ENCODE data around the gene TSC1. TPM values are rescaled to one million over a fixed set of nuclear protein-coding genes. Genes with fewer than 3 reads are reported as not detected.

TSC1 gene
- total RNA-seq, 1 experiment from 2014 or later, result 18.3 TPM

GRCh38 chr9:132939169-132939568 is 5.2 kb downstream of the TSC1 start:
- no peak for DNase-seq (ENCODE audit: low read depth)

DNA sequence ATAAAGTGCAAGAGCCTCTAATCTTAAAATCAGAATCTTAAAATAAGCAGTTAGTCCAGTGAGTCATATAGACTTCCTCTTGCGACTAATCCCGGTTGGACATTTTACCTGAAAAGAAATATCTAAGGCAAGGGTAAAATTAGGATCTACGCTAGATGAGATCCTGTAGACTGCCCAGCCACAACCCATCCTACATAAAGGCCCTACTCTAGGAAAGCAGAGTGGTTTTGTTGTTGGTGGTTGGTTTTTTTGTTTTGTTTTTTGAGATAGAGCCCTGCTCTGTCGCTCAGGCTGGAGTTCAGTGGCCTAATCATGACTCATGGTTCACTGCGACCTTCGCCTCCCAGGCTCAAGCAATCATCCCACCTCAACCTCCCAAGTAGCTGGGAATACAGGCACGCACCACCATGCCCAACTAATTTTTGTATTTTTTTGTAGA is 6.9 kb downstream of the TSC1 start:
- DNase-seq (ENCODE audit: low read depth), result peak; percentile 26

GRCh38 chr9:132935026-132935425 is 9.4 kb downstream of the TSC1 start:
- DNase-seq (ENCODE audit: low read depth), result no peak

DNA sequence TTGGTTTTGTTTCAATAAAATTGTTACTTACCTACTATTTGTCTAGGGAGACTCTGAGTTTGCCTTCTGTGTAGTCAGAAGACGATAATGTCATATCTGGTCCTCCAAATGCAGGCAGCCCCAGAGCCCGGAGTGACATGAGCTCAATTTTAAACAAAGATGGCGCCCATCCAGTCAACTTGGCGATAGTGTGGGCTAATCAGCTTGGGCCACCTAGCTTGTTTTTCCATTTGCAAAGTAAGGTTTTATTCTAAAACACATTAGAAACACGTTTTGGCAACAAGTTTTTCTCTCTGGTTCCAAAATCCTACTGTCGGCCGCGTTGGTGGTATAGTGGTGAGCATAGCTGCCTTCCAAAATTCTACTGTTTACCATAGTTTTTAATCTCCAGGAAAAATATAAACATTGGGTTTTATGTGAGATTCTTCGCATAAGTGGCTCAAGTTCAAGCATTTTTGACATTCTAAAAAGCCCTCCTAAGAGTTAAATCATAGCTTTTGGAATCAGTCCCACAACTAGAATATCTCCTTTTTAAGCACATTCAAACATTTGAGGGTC is 13.2 kb downstream of the TSC1 start:
- no peak for DNase-seq (ENCODE audit: low read depth)

DNA sequence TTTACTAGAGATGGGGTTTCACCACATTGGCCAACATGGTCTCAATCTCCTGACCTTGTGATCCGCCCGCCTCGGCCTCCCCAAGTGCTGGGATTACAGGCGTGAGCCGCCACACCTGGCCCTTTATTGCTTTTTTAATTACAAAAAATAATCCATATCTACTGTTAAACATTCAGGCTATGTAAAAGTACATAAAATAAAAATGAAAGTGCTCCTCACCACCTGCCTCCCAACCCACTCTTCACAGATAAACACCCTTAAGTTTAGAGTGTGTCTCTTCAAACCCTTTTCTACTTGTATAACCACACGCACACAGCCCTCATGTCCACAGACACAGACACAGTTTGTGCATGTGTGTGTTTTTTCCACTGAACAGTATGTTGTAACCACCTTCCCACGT is 16.7 kb downstream of the TSC1 start:
- no peak for DNase-seq (ENCODE audit: low read depth)

DNA sequence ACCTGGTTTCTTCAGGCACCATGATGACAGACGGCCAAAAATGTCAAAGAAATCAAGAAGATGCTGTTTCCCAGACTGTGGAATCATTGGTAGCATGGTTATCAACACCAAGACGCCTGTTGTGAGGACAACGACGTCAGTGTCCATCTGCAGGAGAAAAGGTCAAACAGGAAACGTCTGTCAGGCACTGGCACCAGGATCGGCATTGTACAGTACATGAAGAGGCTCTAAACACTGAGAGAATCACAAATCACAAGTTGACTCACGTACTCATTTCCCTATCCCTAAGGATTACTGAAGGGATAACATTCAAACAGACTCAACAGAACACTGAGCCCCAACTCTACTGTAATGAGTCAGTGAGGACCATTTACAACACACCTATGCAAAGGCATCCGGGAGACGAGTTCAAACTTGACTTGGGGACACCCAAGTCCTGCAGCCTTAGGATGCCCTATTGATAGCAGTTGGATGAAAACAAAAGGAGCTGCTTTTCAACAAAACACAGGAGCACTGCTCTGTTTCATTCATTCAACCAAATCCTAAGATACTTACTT is 21.0 kb downstream of the TSC1 start:
- no peak for DNase-seq (ENCODE audit: low read depth)

GRCh38 chr9:132919614-132920268 is 24.7 kb downstream of the TSC1 start:
- no peak for DNase-seq (ENCODE audit: low read depth)

DNA sequence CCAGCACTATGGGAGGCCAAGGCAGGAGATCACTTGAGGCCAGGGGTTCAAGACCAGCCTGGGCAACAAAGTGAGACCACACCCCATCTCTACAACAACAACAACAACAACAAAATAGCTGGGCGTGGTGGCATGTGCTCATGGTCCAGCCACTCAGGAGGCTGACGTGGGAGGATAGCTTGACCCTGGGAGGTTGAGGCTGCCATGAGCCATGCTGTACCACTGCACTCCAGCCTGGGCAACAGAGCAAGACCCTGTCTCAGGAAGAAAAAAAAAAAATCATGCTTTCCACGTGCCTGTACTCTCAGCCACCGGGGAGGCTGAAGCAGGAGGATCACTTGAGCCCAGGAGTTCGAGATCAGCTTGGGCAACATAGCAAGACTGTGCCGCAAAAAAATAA is 29.5 kb downstream of the TSC1 start:
- DNase-seq (ENCODE audit: low read depth), result no peak

DNA sequence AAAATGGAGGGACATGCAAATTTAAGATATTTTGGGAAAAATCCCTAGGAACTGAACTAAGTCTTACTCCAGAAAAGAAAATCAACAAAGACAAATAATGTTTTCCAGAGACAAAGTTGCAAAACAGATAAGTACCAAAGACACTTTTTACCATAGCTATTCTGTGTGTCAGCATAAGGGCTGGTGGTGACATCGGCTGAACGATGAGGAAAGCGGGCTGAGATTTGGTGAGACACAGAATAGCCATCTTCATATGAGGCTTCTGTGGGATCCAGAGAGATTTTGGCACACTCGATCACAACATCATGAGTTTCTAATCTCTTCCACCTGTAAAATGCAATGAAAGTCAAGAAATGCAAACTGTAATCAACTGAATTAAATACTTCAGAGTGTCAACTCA is 32.3 kb downstream of the TSC1 start:
- DNase-seq (ENCODE audit: low read depth), result no peak

GRCh38 chr9:132910376-132910775 is 34.0 kb downstream of the TSC1 start:
- no peak for DNase-seq (ENCODE audit: low read depth)

- no peak for DNase-seq (ENCODE audit: low read depth)
Observed at GRCh38 chr9:132909311-132909710, 35.1 kb downstream of the TSC1 start.

DNA sequence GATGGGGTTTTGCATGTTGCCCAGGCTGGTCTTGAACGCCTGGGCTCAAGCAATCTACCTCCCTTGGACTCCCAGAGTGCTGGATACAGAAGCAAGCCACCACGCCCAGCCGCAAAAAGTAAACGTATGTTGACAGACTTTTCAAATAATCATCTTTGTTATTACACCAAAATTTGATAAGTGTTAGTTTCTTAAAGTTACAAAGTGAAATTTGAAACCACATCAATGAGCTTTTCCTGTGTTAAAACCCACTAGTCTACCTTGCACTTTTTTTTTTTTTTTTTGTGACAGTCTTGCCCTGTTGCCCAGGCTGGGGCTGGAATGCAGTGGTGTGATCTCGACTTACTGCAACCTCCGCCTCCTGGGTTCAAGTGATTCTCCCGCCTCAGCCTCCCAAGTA is 35.8 kb downstream of the TSC1 start:
- no peak for DNase-seq (ENCODE audit: low read depth)

- DNase-seq (ENCODE audit: low read depth), result no peak
Observed at GRCh38 chr9:132905726-132906125, 38.7 kb downstream of the TSC1 start.

DNA sequence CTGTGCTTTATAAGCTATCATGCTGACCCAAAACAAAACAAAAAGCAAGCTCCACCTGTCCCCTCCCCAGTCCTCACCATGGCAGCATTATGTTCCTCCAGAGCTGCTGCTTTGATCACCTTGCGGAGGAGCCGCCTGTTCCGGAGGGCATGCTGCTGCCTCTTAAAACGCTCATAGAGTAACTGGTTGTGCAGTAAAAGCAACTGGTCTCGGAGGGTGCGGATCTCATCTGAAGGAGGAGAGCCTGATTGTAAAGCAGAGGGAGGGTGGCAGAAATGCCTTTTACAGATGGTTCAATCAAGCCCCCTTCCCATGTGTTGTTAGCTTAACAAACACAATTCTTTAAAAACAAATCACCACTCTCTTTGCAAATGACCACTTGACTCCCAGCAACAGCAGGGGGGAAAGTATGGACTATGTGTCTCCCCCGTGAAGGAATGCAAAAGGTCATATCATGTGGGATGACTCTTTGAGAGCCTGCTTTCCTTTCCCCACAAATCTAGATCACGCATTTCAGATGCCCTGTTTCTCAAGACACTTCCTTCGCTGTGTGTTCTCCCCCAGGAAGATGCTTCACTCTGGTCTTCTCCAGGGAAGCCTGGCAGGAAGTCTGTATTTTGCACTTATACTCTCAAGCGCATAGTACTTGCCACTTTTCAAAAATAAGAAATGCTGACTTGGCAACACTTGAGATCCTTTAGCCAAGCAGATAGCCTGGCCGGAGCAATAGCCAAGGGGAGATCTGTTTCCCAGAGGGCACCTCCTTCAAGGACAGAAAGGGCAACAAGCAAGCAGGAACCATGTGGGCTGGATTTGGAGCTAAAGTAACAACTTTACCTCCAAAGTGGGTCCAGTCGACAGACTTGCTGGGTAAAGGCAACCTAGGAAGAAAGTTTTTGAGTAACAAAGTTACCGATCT is 40.6 kb downstream of the TSC1 start:
- DNase-seq (ENCODE audit: low read depth), result no peak

DNA sequence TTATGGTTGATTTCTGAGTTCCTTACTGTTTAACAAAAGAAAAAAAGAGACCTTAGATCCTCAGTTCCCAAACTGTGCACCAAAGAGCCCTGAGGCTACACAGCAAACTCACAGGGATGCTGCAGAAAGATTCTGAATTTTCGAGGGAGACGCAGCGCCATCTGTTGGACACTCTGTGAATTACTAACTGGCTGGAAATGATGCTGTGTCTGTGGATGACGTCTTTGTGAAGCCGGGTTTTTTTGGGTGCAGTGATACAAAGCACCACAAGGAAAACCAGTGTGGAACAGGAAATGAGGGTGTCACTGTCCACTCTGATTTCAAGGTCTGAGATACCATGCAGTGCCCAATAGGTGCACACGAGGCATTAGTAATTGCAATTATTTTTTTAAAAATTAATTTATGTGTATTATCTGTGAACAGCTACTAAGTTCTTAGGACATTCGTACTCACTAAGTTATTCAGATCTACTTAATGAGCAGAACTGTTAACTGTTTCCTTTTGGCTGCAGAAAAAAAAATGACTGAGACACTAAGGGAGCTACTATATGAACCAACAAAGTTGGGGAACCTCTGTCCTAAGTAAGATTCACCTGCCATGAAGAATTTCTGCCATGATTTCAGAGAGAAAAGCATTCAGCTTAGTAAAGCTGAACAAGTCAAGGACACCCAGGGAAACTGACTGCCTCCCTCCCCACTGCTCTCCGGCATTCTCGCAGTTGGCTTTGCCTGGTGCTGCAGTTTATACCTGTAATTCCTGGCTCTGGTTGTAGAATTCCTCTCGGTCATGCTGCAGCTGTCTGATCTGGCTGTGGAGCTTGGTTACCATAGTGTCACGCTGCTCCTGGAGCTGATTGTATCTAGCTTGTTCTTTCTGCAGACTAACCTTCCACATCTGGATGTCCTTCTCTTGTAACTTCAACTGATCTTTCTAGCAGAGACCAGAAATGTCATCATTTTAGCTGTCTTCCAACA is 42.3 kb downstream of the TSC1 start:
- peak; percentile 82 for DNase-seq (ENCODE audit: low read depth)

DNA sequence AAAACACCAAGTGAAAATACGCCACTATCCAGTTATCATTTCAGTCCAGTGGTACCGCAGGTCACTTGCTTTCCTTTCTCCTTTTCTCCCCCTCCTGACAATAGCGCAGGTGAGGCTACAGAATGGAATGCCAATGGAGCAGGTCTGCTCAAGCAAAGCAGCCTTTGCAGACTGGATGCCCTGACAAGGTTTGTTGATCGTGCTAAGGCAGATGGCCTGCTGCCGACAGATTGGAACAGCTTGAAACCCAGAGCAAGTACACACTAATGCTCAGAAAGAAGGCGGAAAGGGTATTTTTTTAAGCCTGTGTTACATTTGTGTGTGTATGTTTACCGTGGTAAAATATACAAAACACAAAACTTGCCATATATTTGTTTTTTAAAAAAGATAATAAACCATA is 46.4 kb downstream of the TSC1 start:
- DNase-seq (ENCODE audit: low read depth), result no peak

GRCh38 chr9:132896906-132897305 is 47.5 kb downstream of the TSC1 start:
- DNase-seq (ENCODE audit: low read depth), result no peak

DNA sequence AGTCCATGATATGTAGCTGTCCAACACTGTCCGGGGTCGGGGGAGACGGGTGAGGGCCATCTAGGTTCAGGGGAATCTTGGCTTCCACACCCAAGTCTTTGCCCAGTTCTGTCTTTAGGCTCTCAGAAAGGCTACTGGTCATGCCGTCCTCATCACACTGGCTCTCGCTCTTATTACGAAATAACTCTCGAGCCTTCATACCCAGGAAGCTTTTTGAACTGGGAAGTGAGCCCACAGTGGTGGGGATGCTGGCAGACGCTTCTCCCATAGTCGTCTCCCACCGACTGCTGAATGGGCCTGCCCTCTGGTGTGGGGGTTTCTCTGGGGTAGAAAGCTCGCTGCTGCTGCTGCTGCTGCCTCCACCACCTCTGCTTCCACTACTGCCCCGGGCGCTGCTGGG is 48.2 kb downstream of the TSC1 start:
- no peak for DNase-seq (ENCODE audit: low read depth)

DNA sequence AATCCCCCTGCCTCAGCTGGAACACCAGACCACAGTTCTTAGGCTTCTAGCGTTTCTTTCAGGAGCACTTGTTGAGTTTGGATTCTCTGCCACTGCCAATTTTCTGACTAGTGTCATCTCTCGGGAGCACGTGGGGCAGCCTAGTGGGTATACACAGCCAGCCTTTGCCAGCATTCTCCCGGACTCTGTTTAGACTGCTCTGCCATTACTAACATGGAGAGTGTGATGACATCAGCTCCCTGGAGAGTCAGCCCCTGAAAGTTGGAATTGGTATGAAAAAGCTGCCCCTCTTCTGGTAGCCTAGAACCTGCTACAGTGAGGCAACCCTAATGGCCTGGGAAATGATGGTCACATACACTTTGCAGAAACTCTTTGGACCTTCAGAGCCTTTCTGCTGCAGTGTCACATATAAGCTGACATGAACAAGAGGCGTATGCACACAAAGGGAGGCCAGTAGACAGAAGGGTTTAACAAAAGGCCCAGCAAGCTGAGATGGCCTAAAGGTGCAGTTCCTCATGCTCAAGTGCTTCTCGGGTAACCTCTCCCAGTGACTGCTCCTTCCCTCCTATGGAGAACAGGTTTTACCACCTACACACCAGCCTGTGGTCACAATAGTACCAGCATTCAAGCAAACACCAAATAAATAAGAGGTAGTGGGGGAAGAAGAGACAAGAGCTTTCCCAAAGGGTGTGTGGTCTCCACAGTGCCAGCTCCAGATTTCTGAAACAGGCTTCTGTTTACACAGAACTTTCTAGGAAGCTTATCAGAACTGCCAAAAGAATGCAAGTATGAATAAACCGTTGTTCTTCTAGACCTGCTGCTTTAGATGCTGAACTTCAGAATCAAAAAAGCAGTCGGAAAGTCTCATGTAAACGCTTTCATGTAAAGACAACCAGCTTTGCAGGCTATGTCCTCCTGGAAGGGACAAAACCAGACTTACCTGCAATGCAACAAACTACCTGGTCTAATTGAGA is 49.3 kb downstream of the TSC1 start:
- DNase-seq (ENCODE audit: low read depth), result no peak

DNA sequence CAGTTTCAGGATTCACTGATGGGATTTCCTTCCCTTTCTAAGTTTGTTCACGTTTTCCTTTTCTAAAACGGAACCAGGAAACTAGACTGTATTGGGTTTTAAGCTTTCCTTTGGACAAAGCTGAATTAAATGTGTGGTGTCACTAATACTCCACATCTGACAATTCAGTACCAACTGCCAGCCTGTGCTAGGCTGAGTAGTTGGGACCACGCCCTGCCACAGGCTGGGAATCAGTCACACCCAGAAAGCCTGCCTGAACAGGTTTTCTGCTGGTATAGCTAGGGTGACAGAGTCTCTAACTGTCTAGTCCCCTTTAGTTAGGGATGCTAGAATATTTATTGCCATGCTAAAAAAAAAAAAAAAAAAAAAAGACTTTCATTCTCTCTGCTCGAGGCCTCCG is 50.1 kb downstream of the TSC1 start:
- DNase-seq (ENCODE audit: low read depth), result no peak
